ENCODE data around the gene MAGI2. TPM values are rescaled to one million over a fixed set of nuclear protein-coding genes. Genes with fewer than 3 reads are reported as not detected.

MAGI2 gene
- total RNA-seq, 1 experiment from 2014 or later = 14.3 TPM

DNA sequence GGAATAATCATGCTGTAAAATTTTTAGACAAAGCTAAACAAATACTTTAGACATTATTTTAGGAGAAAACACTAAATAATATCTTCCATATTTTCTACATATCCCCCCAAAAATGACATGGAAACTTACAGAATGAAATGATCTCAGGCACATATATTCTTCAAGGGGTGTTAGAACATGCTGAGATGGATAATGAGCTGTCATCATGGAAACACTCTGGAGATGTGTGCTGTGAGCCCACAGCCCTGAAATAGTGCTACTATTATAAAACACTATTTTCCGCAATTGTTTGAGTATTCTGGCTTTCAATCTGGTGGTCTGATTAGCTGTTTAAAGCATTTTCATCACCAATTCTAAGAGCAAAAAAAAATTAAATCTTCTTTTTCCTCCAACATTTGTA is 1269.2 kb downstream of the MAGI2 start:
- no peak overlapping the region for H2AK5ac ChIP-seq (ENCODE audit: insufficient read length, low read length)
- H3K9ac ChIP-seq (ENCODE audit: extremely low read depth, insufficient read length, low read length) = no peak overlapping the region
- TF ChIP-seq, protein P1, sequence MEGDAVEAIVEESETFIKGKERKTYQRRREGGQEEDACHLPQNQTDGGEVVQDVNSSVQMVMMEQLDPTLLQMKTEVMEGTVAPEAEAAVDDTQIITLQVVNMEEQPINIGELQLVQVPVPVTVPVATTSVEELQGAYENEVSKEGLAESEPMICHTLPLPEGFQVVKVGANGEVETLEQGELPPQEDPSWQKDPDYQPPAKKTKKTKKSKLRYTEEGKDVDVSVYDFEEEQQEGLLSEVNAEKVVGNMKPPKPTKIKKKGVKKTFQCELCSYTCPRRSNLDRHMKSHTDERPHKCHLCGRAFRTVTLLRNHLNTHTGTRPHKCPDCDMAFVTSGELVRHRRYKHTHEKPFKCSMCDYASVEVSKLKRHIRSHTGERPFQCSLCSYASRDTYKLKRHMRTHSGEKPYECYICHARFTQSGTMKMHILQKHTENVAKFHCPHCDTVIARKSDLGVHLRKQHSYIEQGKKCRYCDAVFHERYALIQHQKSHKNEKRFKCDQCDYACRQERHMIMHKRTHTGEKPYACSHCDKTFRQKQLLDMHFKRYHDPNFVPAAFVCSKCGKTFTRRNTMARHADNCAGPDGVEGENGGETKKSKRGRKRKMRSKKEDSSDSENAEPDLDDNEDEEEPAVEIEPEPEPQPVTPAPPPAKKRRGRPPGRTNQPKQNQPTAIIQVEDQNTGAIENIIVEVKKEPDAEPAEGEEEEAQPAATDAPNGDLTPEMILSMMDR (conservative IDR thresholded peaks at IDR 0.05) = no peak
- H2BK15ac ChIP-seq (ENCODE audit: low read depth, low read length) = no peak overlapping the region
- Mint-ChIP-seq H3K9me3 (no peaks in the 10 kb centered on the region), H3K36me3 (ENCODE audit: insufficient read depth in 1 of 3, low read depth in 3 of 3) (peaks cover 0 to 2% (median 0%) of the 10 kb centered on the region in 3 experiments; a peak in 1 of 7 replicates), H3K27ac (no peak overlapping the region), H3K4me1 (no peaks in the 10 kb centered on the region), H3K4me3 (no peak overlapping the region), H3K27me3 (ENCODE audit: low read depth) (no peaks in the 10 kb centered on the region)
- DNase-seq = no peak
- no peak overlapping the region for H4K5ac ChIP-seq (ENCODE audit: insufficient read length, low read depth, low read length)
- H3K9me3 ChIP-seq (ENCODE audit: control insufficient read depth, low read depth, low read length) = no peaks in the 10 kb centered on the region
- no peak overlapping the region for H3K27ac ChIP-seq (ENCODE audit: insufficient read length, low read depth, low read length)
- no peak overlapping the region for H2BK5ac ChIP-seq (ENCODE audit: insufficient read length, low read length)
- H3K79me2 ChIP-seq (ENCODE audit: insufficient read depth, low read length) = no peaks in the 10 kb centered on the region
- H3T11ph ChIP-seq (ENCODE audit: low read length) = no peak overlapping the region
- H2BK120ac ChIP-seq (ENCODE audit: low read depth, low read length, poor library complexity, severe bottlenecking) = no peak overlapping the region
- H3K27me3 ChIP-seq (ENCODE audit: insufficient read depth, low read length) = no peaks in the 10 kb centered on the region
- H3K14ac ChIP-seq (ENCODE audit: insufficient read depth, low read length) = no peak overlapping the region
- H3K4me2 ChIP-seq (ENCODE audit: insufficient read depth, insufficient read length, low read length) = no peak overlapping the region
- no peaks in the 10 kb centered on the region for H3K79me1 ChIP-seq (ENCODE audit: insufficient read depth, low read depth, low read length, poor library complexity, severe bottlenecking)
- no peak overlapping the region for H4K8ac ChIP-seq (replicated peaks; ENCODE audit: insufficient read length, low read depth, low read length)
- H3K4ac ChIP-seq (ENCODE audit: low read depth, low read length) = no peak overlapping the region
- no peak overlapping the region for H2AFZ ChIP-seq (ENCODE audit: low read length)
- H3K23ac ChIP-seq (ENCODE audit: insufficient read length, low read depth, low read length) = no peak overlapping the region
- no peak overlapping the region for H3K18ac ChIP-seq (ENCODE audit: insufficient read length, low read depth, low read length)
- no peak overlapping the region for H3K56ac ChIP-seq (ENCODE audit: insufficient read length, low read depth, low read length)
- no peaks in the 10 kb centered on the region for H3K23me2 ChIP-seq (ENCODE audit: insufficient read length, low read depth, low read length, poor library complexity, severe bottlenecking)
- WGBS (ENCODE audit: extremely low coverage, insufficient read length, low lambda C conversion rate) = no CpG with 5 or more reads among the region's 1 CpG
- no peak overlapping the region for H2BK12ac ChIP-seq (ENCODE audit: insufficient read length, low read depth, low read length)
- no peaks in the 10 kb centered on the region for H3K4me1 ChIP-seq (ENCODE audit: insufficient read depth, low read length)
- no peak overlapping the region for H4K91ac ChIP-seq (ENCODE audit: insufficient read length, low read depth, low read length)
- H2BK20ac ChIP-seq (ENCODE audit: low read depth, low read length, poor library complexity, severe bottlenecking) = no peak overlapping the region
- no peaks in the 10 kb centered on the region for H4K20me1 ChIP-seq (ENCODE audit: control insufficient read depth, insufficient read depth, insufficient read length)
